IPS-20b (cell line): ENCODE data around the gene TRPC4AP.

Experiments
- H3K27ac ChIP-seq: one replicate; pipeline ENCODE4 v1.5.1; 2013; ENCODE audit warnings: low read length
- H3K27me3 ChIP-seq: 2 replicates; pipeline ENCODE4 v1.6.1; 2013; ENCODE audit warnings: mild to moderate bottlenecking, low read length, inconsistent platforms; ENCODE audit not compliant: insufficient read depth
- H3K36me3 ChIP-seq: 2 replicates; pipeline ENCODE4 v1.6.1; 2013; ENCODE audit warnings: low read depth, mild to moderate bottlenecking, inconsistent platforms, low read length, moderate library complexity; ENCODE audit not compliant: insufficient read depth
- H3K4me1 ChIP-seq: 2 replicates; pipeline ENCODE4 v1.6.1; 2013; ENCODE audit warnings: mild to moderate bottlenecking, control low read depth, inconsistent platforms, low read length, moderate library complexity; ENCODE audit not compliant: insufficient read depth
- H3K4me3 ChIP-seq: 2 replicates; pipeline ENCODE4 v1.5.1; 2013; ENCODE audit warnings: mild to moderate bottlenecking, low read length, inconsistent platforms
- H3K9ac ChIP-seq: 2 replicates; pipeline ENCODE4 v1.6.1; 2013; ENCODE audit warnings: low read depth, mild to moderate bottlenecking, inconsistent platforms, low read length, moderate library complexity
- H3K9me3 ChIP-seq: 2 replicates; pipeline ENCODE4 v1.6.1; 2013; ENCODE audit warnings: mild to moderate bottlenecking, low read depth, low read length, inconsistent platforms; ENCODE audit not compliant: insufficient read depth

The TRPC4AP gene

GRCh38 chr20:35021063-35021462 lies 71.5 kb downstream of the TRPC4AP start:
- Histone ChIP-seq H3K27me3 (no peaks in the 10 kb centered on the region), H3K4me1 (no peaks in the 10 kb centered on the region), H3K36me3 (peaks cover 76% of the 10 kb centered on the region), H3K27ac (no peak overlapping the region), H3K9ac (no peak overlapping the region), H3K9me3 (no peaks in the 10 kb centered on the region), H3K4me3 (no peak overlapping the region)

- no peak overlapping the region for H3K4me3 ChIP-seq
- H3K27ac ChIP-seq = no peak overlapping the region
- H3K4me1 ChIP-seq = no peaks in the 10 kb centered on the region
- peaks cover 78% of the 10 kb centered on the region for H3K36me3 ChIP-seq
- H3K9ac ChIP-seq = no peak overlapping the region
- H3K9me3 ChIP-seq = no peaks in the 10 kb centered on the region
- no peaks in the 10 kb centered on the region for H3K27me3 ChIP-seq
Measured at GRCh38 chr20:35020108-35020928, 72.3 kb downstream of the TRPC4AP start.

GRCh38 chr20:35018590-35019371 lies 73.8 kb downstream of the TRPC4AP start:
- Histone ChIP-seq H3K27me3 (no peaks in the 10 kb centered on the region), H3K4me1 (no peaks in the 10 kb centered on the region), H3K9me3 (no peaks in the 10 kb centered on the region), H3K27ac (no peak overlapping the region), H3K9ac (no peak overlapping the region), H3K36me3 (peaks cover 82% of the 10 kb centered on the region), H3K4me3 (no peak overlapping the region)

- no peak overlapping the region for H3K27ac ChIP-seq
- H3K36me3 ChIP-seq = peaks cover 89% of the 10 kb centered on the region
- H3K27me3 ChIP-seq = no peaks in the 10 kb centered on the region
- no peak overlapping the region for H3K4me3 ChIP-seq
- no peaks in the 10 kb centered on the region for H3K9me3 ChIP-seq
- H3K4me1 ChIP-seq = no peaks in the 10 kb centered on the region
- no peak overlapping the region for H3K9ac ChIP-seq
Measured at GRCh38 chr20:35017099-35017835, 75.3 kb downstream of the TRPC4AP start.

GRCh38 chr20:35015863-35016193 lies 76.8 kb downstream of the TRPC4AP start:
- Histone ChIP-seq H3K27me3 (no peaks in the 10 kb centered on the region), H3K36me3 (peaks cover 91% of the 10 kb centered on the region), H3K4me3 (no peak overlapping the region), H3K9me3 (no peaks in the 10 kb centered on the region), H3K9ac (no peak overlapping the region), H3K4me1 (no peaks in the 10 kb centered on the region), H3K27ac (no peak overlapping the region)

GRCh38 chr20:35014537-35014936 lies 78.1 kb downstream of the TRPC4AP start:
- no peaks in the 10 kb centered on the region for H3K27me3 ChIP-seq
- no peak overlapping the region for H3K9ac ChIP-seq
- no peaks in the 10 kb centered on the region for H3K4me1 ChIP-seq
- H3K36me3 ChIP-seq = peaks cover 95% of the 10 kb centered on the region
- H3K27ac ChIP-seq = no peak overlapping the region
- no peak overlapping the region for H3K4me3 ChIP-seq
- H3K9me3 ChIP-seq = no peaks in the 10 kb centered on the region

- no peaks in the 10 kb centered on the region for H3K27me3 ChIP-seq
- no peaks in the 10 kb centered on the region for H3K9me3 ChIP-seq
- H3K27ac ChIP-seq = no peak overlapping the region
- no peaks in the 10 kb centered on the region for H3K4me1 ChIP-seq
- H3K4me3 ChIP-seq = no peak overlapping the region
- peaks cover 95% of the 10 kb centered on the region for H3K36me3 ChIP-seq
- no peak overlapping the region for H3K9ac ChIP-seq
Measured at GRCh38 chr20:35013421-35014411, 78.9 kb downstream of the TRPC4AP start.

- no peaks in the 10 kb centered on the region for H3K9me3 ChIP-seq
- no peaks in the 10 kb centered on the region for H3K4me1 ChIP-seq
- no peak overlapping the region for H3K9ac ChIP-seq
- no peak overlapping the region for H3K27ac ChIP-seq
- H3K4me3 ChIP-seq = no peak overlapping the region
- H3K36me3 ChIP-seq = peaks cover 98% of the 10 kb centered on the region
- H3K27me3 ChIP-seq = no peaks in the 10 kb centered on the region
Measured at GRCh38 chr20:35012227-35013069, 80.2 kb downstream of the TRPC4AP start.

- no peaks in the 10 kb centered on the region for H3K9me3 ChIP-seq
- H3K36me3 ChIP-seq = peaks cover 98% of the 10 kb centered on the region
- no peak overlapping the region for H3K9ac ChIP-seq
Measured at GRCh38 chr20:35011589-35012226, 80.9 kb downstream of the TRPC4AP start.

More at GRCh38 chr20:35011589-35012226, 80.9 kb downstream of the TRPC4AP start:
- Histone ChIP-seq H3K27me3 (no peaks in the 10 kb centered on the region), H3K4me3 (no peak overlapping the region), H3K27ac (no peak overlapping the region), H3K4me1 (no peaks in the 10 kb centered on the region)
